Activated naive CD4-positive, alpha-beta T cell treated with anti-CD3 and anti-CD28 coated beads, Interleukin-2, amount 50 U/mL, for 24 hours (primary cell): ENCODE results near the gene THAP12.
A peak's percentile ranks its signal among the peaks of the same experiment; 100 is the strongest.
"Not testable (repeated sequence)": the region's sequence is repeated elsewhere in the genome, so short reads cannot be mapped to it uniquely, and the experiment has no call there.

Source experiments
- H3K27ac Mint-ChIP-seq: one replicate; pipeline ENCODE4 v1.8.0; 2021; ENCODE audit warnings: mild to moderate bottlenecking, mixed read lengths
- H3K27me3 Mint-ChIP-seq: one replicate; pipeline ENCODE4 v1.8.0; 2021; ENCODE audit warnings: mixed read lengths
- H3K36me3 Mint-ChIP-seq: one replicate; pipeline ENCODE4 v1.8.0; 2021; ENCODE audit warnings: mixed read lengths
- H3K4me1 Mint-ChIP-seq: one replicate; pipeline ENCODE4 v1.8.0; 2021; ENCODE audit warnings: mixed read lengths
- H3K4me3 Mint-ChIP-seq: one replicate; pipeline ENCODE4 v1.8.0; 2021; ENCODE audit warnings: mild to moderate bottlenecking, mixed read lengths
- H3K9me3 Mint-ChIP-seq: one replicate; pipeline ENCODE4 v1.8.0; 2021; ENCODE audit warnings: mixed read lengths

The THAP12 gene

DNA sequence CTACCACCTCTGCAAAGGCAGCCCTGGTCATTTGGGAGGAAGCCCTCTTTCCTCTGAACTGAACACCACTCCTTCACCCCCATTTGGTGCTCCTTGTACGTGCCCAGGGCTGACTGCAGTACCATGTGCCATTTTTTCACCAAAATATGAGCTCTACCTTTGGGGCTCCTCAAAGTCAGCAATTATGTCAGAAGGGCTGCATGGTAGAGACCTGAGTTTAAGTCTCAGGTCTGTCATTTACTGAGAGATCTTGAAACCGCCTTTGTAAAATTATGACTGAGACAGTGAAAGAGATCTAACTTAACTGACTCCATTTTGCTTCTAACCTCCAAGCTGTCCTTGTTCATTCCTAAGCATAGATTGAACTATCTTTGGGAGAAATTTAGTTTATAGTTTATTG lies 58.0 kb downstream of the THAP12 start:
- Mint-ChIP-seq H3K9me3 (no peaks in the 10 kb centered on the region), H3K36me3 (no peaks in the 10 kb centered on the region), H3K27ac (no peak overlapping the region), H3K4me3 (no peak overlapping the region), H3K4me1 (peaks cover 3% of the 10 kb centered on the region), H3K27me3 (peaks cover 28% of the 10 kb centered on the region)

DNA sequence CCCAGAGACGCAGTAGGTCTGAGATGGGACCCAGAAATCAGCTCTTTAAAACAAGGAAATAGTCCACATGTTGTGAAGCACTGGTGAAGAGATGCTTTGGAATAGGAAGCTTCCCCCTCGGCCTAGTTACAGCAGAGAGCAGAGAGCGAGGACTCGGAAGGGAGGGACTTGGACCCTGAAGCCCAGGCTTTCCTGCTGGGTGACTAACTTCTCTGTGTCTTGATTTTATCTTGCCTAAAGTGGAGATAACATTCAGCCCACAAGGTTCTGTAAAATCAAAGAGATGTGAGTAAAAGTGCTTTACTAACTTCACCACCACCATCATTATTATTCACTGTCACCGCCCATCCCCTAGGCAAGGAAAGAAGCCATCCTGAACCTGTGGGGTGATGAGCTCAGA lies 58.4 kb downstream of the THAP12 start:
- no peak overlapping the region for H3K27ac Mint-ChIP-seq
- no peaks in the 10 kb centered on the region for H3K9me3 Mint-ChIP-seq
- peaks cover 3% of the 10 kb centered on the region for H3K4me1 Mint-ChIP-seq
- no peaks in the 10 kb centered on the region for H3K36me3 Mint-ChIP-seq
- H3K4me3 Mint-ChIP-seq, result no peak overlapping the region
- H3K27me3 Mint-ChIP-seq, result peaks cover 28% of the 10 kb centered on the region

DNA sequence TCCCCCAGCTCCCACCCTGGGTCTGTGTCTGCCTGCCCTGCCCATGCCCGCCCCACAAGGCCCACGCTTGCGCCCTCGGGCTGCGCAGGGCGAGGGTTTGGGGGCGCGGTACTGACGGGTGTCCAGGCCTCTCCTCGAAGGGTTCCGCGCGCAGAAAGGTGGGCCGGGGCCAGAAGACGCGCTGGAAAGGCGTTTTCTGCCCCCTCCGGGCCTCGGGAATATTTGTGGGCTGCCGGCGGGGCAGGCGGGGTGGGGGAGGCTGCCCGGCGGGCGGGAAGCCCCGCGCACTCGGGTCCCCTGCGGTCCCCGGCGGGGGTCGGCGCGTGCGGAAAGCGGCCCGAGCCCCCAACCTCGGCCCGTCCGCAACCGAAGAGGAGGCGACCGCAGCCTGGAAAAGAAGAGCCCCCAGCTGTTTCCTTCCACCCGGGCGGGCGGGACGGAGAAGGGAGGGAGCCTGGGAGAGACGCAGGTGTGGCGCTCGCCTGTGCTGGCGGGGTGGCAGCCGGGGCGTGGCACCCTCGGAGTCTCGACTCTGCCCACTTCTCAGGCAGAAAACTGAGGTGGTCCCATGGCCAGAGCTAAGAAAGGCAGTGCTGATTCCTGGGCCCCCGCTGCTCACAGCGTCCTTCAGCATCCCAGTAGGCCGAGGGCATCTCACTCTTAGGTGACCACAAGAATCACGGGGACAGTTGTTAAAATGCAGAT lies 59.0 kb downstream of the THAP12 start:
- Mint-ChIP-seq H3K27me3 (peaks cover 28% of the 10 kb centered on the region), H3K4me1 (peaks cover 3% of the 10 kb centered on the region)

DNA sequence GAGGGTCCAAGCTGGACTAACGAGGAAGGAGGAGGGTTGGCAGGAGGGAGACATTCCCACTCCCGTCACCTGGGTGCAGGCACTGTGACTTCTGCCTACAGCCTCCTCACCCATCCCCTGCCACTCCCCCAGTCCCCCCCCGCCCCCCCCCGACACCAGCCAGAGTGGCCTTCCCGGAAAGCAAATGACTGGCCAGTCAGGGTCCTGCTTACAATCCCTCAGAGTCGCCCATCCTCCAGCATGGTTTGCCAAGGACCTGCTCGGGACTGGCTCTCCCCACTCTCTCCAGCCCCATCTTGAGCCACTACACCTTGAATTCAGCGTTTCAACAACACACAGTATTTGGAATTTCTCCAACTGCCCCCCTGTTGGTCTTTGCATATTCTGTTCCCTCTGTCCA lies 59.6 kb downstream of the THAP12 start:
- Mint-ChIP-seq H3K36me3 (no peaks in the 10 kb centered on the region), H3K27me3 (peaks cover 28% of the 10 kb centered on the region), H3K4me3 (no peak overlapping the region), H3K9me3 (no peaks in the 10 kb centered on the region), H3K27ac (no peak overlapping the region), H3K4me1 (peaks cover 3% of the 10 kb centered on the region)

More for the DNA sequence above, 59.0 kb downstream of the THAP12 start:
- no peaks in the 10 kb centered on the region for H3K36me3 Mint-ChIP-seq
- no peaks in the 10 kb centered on the region for H3K9me3 Mint-ChIP-seq
- no peak overlapping the region for H3K4me3 Mint-ChIP-seq
- no peak overlapping the region for H3K27ac Mint-ChIP-seq

DNA sequence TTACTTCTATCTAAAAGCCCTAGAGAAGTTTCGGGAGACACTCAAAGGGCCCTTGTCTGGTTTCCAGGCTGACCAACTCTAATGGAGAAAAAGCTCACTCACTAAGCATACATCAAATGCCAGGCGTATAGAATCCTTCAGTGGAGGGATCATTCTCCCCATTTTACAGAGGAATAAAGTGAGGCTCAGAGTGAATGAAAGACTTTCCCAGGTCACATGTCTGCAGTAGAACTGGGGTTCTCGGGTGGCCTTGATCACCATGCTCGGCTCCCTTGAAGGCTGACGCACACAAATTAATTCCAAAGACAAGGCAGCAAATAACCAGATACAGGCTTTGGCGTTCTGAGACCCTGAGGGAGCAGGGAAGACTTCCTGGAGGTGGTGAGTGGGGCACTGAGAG lies 60.0 kb downstream of the THAP12 start:
- peaks cover 28% of the 10 kb centered on the region for H3K27me3 Mint-ChIP-seq
- H3K4me1 Mint-ChIP-seq, result peaks cover 3% of the 10 kb centered on the region
- H3K36me3 Mint-ChIP-seq, result no peaks in the 10 kb centered on the region
- H3K27ac Mint-ChIP-seq, result peak overlapping the region; percentile 59
- no peak overlapping the region for H3K4me3 Mint-ChIP-seq
- no peaks in the 10 kb centered on the region for H3K9me3 Mint-ChIP-seq

DNA sequence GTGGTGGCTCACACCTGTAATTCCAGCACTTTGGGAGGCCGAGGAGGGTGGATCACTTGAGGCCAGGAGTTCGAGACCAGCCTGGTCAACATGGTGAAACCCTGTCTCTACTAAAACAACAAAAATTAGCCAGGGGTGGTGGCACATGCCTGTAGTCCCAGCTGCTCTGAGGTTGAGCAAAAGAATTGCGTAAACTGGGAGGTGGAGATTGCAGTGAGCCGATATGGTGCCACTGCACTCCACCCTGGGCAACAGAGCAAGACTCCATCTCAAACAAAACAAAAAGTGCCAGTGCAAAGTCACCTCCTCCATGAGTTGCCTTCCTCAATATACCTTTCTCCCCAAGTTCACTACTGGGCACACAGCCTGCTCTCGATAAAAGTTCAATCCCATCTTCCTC lies 61.1 kb downstream of the THAP12 start:
- H3K9me3 Mint-ChIP-seq, H3K4me3 Mint-ChIP-seq, H3K27ac Mint-ChIP-seq, H3K4me1 Mint-ChIP-seq, H3K36me3 Mint-ChIP-seq: not testable (repeated sequence)
- H3K27me3 Mint-ChIP-seq, result peaks cover 28% of the 10 kb centered on the region

DNA sequence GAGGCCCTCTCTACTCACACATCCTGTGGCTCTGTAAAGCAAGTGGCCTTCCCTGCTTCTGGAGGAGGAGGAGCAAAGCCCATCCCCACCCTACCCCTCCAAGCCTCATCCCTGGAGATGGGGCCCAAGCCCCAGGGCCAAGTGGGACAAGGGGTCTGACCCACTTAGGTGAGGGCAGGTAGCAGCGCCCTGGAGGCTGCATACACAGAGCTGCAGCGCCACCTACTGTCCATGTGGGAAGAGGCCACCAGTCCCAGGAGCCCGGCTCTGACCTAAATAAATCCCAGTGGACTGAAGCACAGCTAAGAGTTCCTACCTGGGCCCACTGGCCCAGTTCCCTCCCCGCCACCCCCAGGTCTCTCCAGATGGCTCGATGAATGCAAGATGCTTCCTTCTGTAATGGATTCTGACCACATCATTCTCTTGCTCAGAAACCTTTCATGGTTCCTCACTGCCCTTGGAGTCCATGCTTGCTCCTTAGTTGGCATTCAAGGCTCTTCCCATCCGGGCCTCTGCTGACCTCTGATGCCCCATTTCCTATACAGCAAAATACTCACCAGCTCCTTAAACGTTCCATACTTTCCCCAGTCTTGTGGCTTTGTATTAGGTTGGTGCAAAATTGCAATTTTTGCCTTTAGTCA lies 62.1 kb downstream of the THAP12 start:
- Mint-ChIP-seq H3K27me3 (peaks cover 27% of the 10 kb centered on the region), H3K4me1 (peaks cover 3% of the 10 kb centered on the region), H3K9me3 (no peaks in the 10 kb centered on the region), H3K36me3 (no peaks in the 10 kb centered on the region), H3K27ac (no peak overlapping the region), H3K4me3 (no peak overlapping the region)

DNA sequence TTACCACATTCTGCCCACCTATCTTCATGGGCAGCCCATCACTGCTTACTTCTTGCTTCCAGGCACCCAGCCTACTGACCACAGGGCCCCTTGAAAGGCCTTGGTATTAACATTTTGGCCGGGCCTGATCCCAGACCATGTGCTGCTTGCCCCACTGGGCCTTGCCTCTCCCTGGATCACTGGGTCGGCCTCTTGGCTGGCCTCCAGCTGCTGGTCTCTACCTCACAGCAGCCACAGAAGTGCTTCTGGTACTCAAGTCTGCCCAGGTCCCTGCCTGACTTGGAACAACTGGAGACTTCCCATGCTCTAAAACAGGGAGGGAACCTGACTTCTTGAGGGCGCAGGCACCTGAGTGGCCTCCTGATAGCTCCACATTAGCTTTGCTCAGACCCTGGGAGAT lies 63.6 kb downstream of the THAP12 start:
- Mint-ChIP-seq H3K27me3 (peaks cover 19% of the 10 kb centered on the region), H3K4me1 (peaks cover 3% of the 10 kb centered on the region), H3K4me3 (no peak overlapping the region), H3K9me3 (no peaks in the 10 kb centered on the region), H3K36me3 (no peaks in the 10 kb centered on the region), H3K27ac (no peak overlapping the region)

DNA sequence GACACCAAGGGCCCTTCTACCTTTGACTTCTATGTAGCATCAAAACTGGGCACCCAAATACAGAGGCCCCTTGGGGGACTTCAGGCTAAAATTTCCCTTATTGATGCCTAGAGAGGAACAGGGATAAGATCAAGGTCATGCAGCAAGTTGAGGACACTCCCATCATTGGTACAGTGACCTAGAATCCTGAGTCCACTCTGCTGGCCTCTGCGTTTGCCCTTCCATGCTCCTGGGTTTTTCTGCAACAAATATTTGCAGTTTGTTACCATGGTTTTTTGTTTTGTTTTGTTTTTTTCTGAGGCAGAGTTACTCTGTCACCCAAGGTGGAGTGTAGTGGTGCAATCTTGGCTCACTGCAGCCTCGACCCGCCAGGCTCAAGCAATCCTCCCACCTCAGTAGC lies 64.2 kb downstream of the THAP12 start:
- no peak overlapping the region for H3K4me3 Mint-ChIP-seq
- H3K9me3 Mint-ChIP-seq, result no peaks in the 10 kb centered on the region
- peaks cover 18% of the 10 kb centered on the region for H3K27me3 Mint-ChIP-seq
- no peak overlapping the region for H3K27ac Mint-ChIP-seq
- H3K4me1 Mint-ChIP-seq, result peaks cover 3% of the 10 kb centered on the region
- H3K36me3 Mint-ChIP-seq, result no peaks in the 10 kb centered on the region

DNA sequence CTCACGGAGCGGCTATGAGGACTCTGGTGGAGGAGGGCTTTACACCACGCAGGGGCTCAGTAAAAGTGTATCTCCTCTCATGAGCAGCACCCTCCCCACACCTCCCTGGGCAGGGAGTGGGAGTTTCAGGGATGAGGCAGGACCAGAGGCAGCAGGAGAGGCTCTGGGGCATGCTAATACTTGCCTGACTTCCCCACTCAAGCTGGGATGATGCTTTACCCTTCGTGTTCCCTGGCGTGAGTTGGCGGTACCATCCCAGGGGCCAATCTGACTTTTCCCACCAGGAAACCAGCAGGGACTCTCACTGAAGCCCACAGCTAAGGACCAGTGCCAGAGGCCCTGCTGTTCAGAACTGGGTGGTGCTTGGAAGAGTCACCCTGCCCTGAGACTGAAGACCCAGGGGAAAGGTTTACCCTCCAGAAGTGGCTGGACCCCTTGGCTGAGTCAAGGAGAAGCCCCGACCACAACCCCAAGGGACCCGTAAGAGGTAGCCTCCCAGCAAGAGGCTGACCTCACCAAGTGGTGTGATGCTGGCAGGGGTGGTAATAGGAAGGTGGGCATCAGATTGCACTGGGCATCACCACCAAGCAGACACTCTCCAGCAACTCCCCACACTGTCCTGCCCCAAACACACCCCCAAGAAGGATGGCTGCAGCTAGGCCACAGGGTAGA lies 65.6 kb downstream of the THAP12 start:
- Mint-ChIP-seq H3K4me3 (no peak overlapping the region), H3K9me3 (no peaks in the 10 kb centered on the region), H3K36me3 (no peaks in the 10 kb centered on the region), H3K27me3 (peaks cover 7% of the 10 kb centered on the region), H3K4me1 (no peaks in the 10 kb centered on the region), H3K27ac (no peak overlapping the region)

DNA sequence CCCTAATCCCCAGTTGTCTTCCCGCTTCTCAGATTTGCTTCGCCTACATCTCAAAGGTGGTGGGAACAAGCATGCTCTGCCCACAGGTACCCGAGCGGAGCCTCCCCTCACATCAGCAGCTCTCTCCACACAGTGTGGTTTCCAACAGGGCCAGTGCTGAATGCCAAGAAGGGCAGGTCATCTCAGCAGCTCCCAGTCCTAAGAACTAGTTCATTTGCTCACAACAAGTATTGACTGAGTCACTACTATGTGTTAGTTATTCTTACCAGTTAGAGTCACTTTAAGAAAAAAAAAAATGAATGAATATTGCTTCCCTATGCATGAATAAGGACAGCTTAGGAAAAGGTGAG lies 66.2 kb downstream of the THAP12 start:
- H3K4me3 Mint-ChIP-seq, result no peak overlapping the region
- no peak overlapping the region for H3K27ac Mint-ChIP-seq

DNA sequence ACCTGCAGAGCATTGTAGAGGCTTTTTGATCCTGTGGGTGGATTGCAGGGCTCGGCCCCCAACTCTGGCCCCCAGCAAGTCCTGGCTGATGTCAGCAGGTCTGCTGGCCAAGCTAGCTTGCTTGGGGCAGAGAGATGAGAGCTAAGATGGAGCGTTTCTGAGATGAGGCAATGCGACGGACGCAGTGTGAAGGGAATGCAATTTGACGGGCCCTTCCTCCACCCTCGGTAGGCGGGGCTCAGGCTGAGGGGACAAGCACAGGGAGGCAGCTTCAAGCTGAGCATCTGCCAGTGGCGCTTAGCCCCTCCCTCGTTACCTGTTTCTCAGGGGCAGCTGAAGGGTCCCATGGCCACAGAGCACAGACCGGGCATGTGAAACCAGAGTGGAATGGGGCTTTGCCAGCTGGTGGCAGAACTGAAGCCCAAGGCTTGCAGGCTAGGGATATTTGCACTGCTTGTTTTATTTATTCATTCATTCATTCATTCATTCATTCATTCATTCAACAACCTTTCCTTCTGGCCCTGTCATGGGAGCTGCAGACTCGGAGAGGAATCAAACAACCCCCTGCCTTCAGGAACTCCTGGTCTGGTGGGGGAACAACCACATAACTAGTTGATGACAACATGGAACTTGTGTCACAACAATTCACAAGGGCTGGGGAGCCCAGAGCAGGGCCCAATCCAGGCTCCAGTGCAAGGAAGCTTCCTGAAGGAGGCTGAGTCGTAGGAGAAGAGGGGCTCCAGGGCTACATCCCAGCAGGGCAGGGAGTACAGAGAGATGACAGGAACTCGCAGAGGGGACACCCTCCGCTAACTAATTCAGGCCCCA lies 66.8 kb downstream of the THAP12 start:
- no peak overlapping the region for H3K4me3 Mint-ChIP-seq
- H3K9me3 Mint-ChIP-seq, result no peaks in the 10 kb centered on the region
- no peaks in the 10 kb centered on the region for H3K4me1 Mint-ChIP-seq
- H3K36me3 Mint-ChIP-seq, result no peaks in the 10 kb centered on the region
- peaks cover 3% of the 10 kb centered on the region for H3K27me3 Mint-ChIP-seq
- no peak overlapping the region for H3K27ac Mint-ChIP-seq

More for the DNA sequence above, 66.2 kb downstream of the THAP12 start:
- no peaks in the 10 kb centered on the region for H3K4me1 Mint-ChIP-seq
- no peaks in the 10 kb centered on the region for H3K36me3 Mint-ChIP-seq
- H3K27me3 Mint-ChIP-seq, result peaks cover 3% of the 10 kb centered on the region
- H3K9me3 Mint-ChIP-seq, result no peaks in the 10 kb centered on the region

DNA sequence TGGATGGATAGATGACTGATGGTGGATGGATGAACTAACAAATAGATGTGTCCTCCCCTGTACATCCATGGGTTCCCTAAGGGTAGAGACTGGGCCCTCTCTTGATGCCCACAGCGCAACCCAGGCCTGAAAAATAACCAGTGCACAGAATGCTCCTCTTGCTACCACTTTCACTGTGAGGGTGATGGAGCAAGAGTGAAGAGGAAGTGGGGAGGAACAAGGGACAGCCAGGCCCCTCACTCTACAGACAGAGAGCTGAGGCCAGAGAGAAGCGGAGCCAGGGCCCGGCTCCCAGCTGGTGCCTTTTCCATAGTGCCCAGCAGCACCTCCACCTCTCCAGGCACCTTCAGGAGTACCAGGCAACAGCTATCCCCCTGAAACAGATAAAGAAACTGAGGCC lies 67.7 kb downstream of the THAP12 start:
- Mint-ChIP-seq H3K4me1 (no peaks in the 10 kb centered on the region), H3K27ac (no peak overlapping the region), H3K9me3 (no peaks in the 10 kb centered on the region), H3K36me3 (no peaks in the 10 kb centered on the region), H3K27me3 (no peaks in the 10 kb centered on the region), H3K4me3 (no peak overlapping the region)

DNA sequence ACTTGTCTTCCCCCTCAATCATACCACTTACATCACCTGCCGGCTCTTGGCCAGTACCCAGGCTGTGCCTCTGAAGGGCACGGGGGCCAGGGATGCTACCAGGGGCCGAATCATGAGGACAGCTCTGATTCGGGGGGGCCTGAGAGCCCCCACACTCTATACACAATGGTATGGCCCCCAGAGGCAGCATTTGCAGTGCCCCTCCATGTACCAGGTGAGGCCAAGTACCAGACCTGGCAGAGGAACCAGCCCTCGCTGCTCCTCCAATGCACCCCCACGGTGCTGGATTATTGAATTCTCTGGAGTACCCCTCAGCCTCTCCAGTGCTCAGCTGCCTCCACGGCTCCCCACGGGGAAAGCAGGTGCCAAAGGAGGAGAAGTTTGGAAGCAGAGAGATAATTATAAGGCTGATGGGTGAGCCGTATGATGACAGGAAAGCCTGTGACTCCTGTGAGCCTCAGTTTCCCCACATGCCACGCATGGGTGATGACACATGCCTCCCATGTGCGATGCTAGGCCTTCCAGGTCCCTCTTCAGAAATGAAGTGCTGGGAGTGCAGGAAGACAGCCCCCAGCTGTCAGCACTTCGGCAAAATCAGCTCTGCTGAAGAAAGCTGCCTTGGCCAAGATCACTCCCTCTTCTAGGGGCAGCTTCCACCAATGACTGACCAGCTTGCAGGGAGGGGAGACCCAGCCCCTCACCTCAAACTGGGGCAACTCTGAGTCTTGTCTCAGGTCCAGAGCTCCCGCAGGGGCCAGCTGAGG lies 69.9 kb downstream of the THAP12 start:
- no peak overlapping the region for H3K27ac Mint-ChIP-seq
- no peaks in the 10 kb centered on the region for H3K4me1 Mint-ChIP-seq

More for the DNA sequence above, 69.9 kb downstream of the THAP12 start:
- Mint-ChIP-seq H3K9me3 (no peaks in the 10 kb centered on the region), H3K27me3 (no peaks in the 10 kb centered on the region), H3K36me3 (no peaks in the 10 kb centered on the region), H3K4me3 (no peak overlapping the region)
